IMR-90 (cell line): ENCODE measurements around the gene JMJD1C.

Experiments used
- POLR2A ChIP-seq: IDR thresholded peaks from 2 replicates; pipeline ENCODE4 v1.6.1; 2012; ENCODE audit warnings: mild to moderate bottlenecking, low read depth, low read length
- TF ChIP-seq, protein P1 (sequence below): fragments of 150-350 bp; IDR thresholded peaks from 2 replicates; pipeline ENCODE4 v1.6.1; 2017; ENCODE audit warnings: mild to moderate bottlenecking, antibody characterized with exemption, low read length, low read depth

DNA sequence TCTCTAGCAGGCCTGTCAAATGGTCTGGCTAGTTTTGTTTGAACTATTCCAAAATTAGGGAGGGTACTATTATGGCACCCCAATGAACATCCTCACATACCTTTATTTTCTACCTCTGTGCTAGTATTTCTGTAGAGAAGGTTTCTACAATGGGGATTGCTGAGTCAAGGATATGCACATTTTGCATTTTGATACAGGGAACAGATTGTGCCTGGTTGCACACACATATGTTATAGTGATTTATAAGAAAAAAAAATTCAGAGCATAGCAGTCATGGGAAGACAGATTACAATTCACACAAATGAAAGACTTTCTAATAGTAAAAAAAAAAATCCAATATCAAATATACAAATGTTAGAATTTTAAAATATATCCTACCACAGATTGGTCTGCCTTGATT lies 346.7 kb downstream of the JMJD1C start:
- TF ChIP-seq POLR2A = no peak
- TF ChIP-seq, protein P1, sequence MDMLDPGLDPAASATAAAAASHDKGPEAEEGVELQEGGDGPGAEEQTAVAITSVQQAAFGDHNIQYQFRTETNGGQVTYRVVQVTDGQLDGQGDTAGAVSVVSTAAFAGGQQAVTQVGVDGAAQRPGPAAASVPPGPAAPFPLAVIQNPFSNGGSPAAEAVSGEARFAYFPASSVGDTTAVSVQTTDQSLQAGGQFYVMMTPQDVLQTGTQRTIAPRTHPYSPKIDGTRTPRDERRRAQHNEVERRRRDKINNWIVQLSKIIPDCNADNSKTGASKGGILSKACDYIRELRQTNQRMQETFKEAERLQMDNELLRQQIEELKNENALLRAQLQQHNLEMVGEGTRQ = no peak
